HepG2 (cell line): ENCODE data around the gene NUP214. TPM values are rescaled to one million over a fixed set of nuclear protein-coding genes. Genes with fewer than 3 reads are reported as not detected.

ENCODE experiments used
- ATAC-seq: fragments of 200-7000 bp; cut with Tn5 transposase; 3 replicates; pipeline ENCODE4 v1.9.1; 2020; ENCODE audit warnings: mild to moderate bottlenecking, moderate library complexity
- BruUV-seq: library from RNA; stranded (reverse); fragments of 400-500 nt; replicated peaks from 2 replicates; lab custom pipeline; 2021; lab: Mats Ljungman, UMichigan
- CTCF ChIA-PET: fragments of 300-600 bp; formaldehyde crosslinking; extraction: SDS; loops from one replicate; lab custom pipeline; 2021; ENCODE audit warnings: low total read pairs, inconsistent platforms, low intra/inter-chr PET ratio; lab: Yijun Ruan, JAX
- POLR2A ChIA-PET: fragments of 350-600 bp; sonication (Branson Sonifier 250); formaldehyde crosslinking; loops from one replicate; lab custom pipeline; 2020; ENCODE audit warnings: antibody characterized with exemption, inconsistent platforms; lab: Yijun Ruan, JAX
- DNase-seq: peaks from one replicate; pipeline ENCODE4 v3.0.0-alpha.2; 2015; ENCODE audit warnings: low spot score
- FAIRE-seq: peaks from 3 replicates; lab custom pipeline; 2011; peaks lifted over from hg19 to GRCh38; lab: Jason Lieb, UNC
- H2AFZ ChIP-seq: one replicate; pipeline ENCODE4 v1.6.1; 2011; ENCODE audit warnings: low read length, inconsistent platforms
- H3K27ac ChIP-seq: fragments of 300-600 bp; 3 replicates; pipeline ENCODE4 v1.8.0; 2011; ENCODE audit warnings: mixed run types, mild to moderate bottlenecking, mixed read lengths, low read length, inconsistent platforms; ENCODE audit not compliant: insufficient read depth; ENCODE audit errors: extremely low read length
- H3K27me3 ChIP-seq, 2 experiments: fragments of 200-600 bp in 1 of 2; 2 replicates in 1 of 2; 3 replicates in 1 of 2; pipeline versions ENCODE4 v1.6.0 to v1.8.0; 2011; ENCODE audit warnings: low read length in 2 of 2, mild to moderate bottlenecking in 2 of 2, moderate library complexity in 2 of 2, inconsistent platforms in 1 of 2; ENCODE audit not compliant: insufficient read depth in 2 of 2, control insufficient read depth in 1 of 2
- H3K36me3 ChIP-seq, 2 experiments: fragments of 200-600 bp in 1 of 2; replicated peaks in 1 of 2; 2 replicates in 1 of 2; 3 replicates in 1 of 2; pipeline versions ENCODE4 v1.5.1 to v1.8.0; 2011; ENCODE audit warnings: low read length in 2 of 2, inconsistent platforms in 1 of 2; ENCODE audit not compliant: insufficient read depth in 2 of 2, control insufficient read depth in 1 of 2
- H3K4me1 ChIP-seq: 2 replicates; pipeline ENCODE4 v1.5.1; 2012; ENCODE audit warnings: low read length, inconsistent platforms; ENCODE audit not compliant: insufficient read depth
- H3K4me2 ChIP-seq: 2 replicates; pipeline ENCODE4 v1.6.0; 2011; ENCODE audit warnings: low read depth, low read length, inconsistent platforms
- H3K4me3 ChIP-seq, 3 experiments: fragments of 200-600 bp in 1 of 3; sonication (generic), shearing (Covaris generic) in 1 of 3; replicated peaks in 1 of 3; 2 replicates each; pipeline ENCODE4 v1.5.1; 2011 to 2016; ENCODE audit warnings: low read length in 3 of 3, inconsistent platforms in 2 of 3, low read depth in 2 of 3, mild to moderate bottlenecking in 2 of 3, control low read depth in 1 of 3, mixed read lengths in 1 of 3; ENCODE audit not compliant: insufficient read depth in 1 of 3
- H3K79me2 ChIP-seq: one replicate; pipeline ENCODE4 v1.6.1; 2011; ENCODE audit warnings: low read length, inconsistent platforms; ENCODE audit not compliant: insufficient read depth
- H3K9ac ChIP-seq: 2 replicates; pipeline ENCODE4 v1.6.0; 2011; ENCODE audit warnings: mild to moderate bottlenecking, low read depth, low read length, inconsistent platforms; ENCODE audit not compliant: insufficient read depth
- H3K9me3 ChIP-seq: 2 replicates; pipeline ENCODE4 v1.5.1; 2012; ENCODE audit warnings: mild to moderate bottlenecking, low read length
- H4K20me1 ChIP-seq: 2 replicates; pipeline ENCODE4 v1.6.0; 2011; ENCODE audit warnings: inconsistent platforms, mild to moderate bottlenecking, low read length, moderate library complexity; ENCODE audit not compliant: insufficient read depth
- GLI4 ChIP-seq: sonication (generic); formaldehyde crosslinking; IDR thresholded peaks from 2 replicates; pipeline ENCODE4 v1.5.1; 2020; ENCODE audit warnings: missing genetic modification reagents, mild to moderate bottlenecking, moderate library complexity, borderline replicate concordance
- GZF1 ChIP-seq: sonication (generic); formaldehyde crosslinking; IDR thresholded peaks from 2 replicates; pipeline ENCODE4 v1.5.1; 2020; ENCODE audit warnings: mild to moderate bottlenecking, missing genetic modification reagents
- KLF11 ChIP-seq: IDR thresholded peaks from 2 replicates; pipeline ENCODE4 v1.6.1; 2016; ENCODE audit warnings: missing compliant biosample characterization
- NFKBIZ ChIP-seq: IDR thresholded peaks from 2 replicates; pipeline ENCODE4 v1.6.1; 2018; ENCODE audit warnings: missing genetic modification reagents, missing compliant biosample characterization
- ZFP37 ChIP-seq: sonication (generic); formaldehyde crosslinking; IDR thresholded peaks from 2 replicates; pipeline ENCODE4 v1.4.0; 2020; ENCODE audit warnings: missing genetic modification reagents, borderline replicate concordance
- ZNF143 ChIP-seq: sonication (generic); formaldehyde crosslinking; IDR thresholded peaks from 2 replicates; pipeline ENCODE4 v1.4.0; 2020; ENCODE audit warnings: missing genetic modification reagents
- ZNF34 ChIP-seq: sonication (generic); formaldehyde crosslinking; IDR thresholded peaks from 2 replicates; pipeline ENCODE4 v1.4.0; 2020; ENCODE audit warnings: mild to moderate bottlenecking, missing genetic modification reagents, borderline replicate concordance
- ZNF790 ChIP-seq: sonication (generic); formaldehyde crosslinking; IDR thresholded peaks from 2 replicates; pipeline ENCODE4 v1.8.0; 2022; ENCODE audit warnings: missing genetic modification reagents, mild to moderate bottlenecking, borderline replicate concordance
- WGBS: methylation state at CpG from one replicate; pipeline ENCODE4 v1.1.6; 2017; ENCODE audit warnings: low lambda C conversion rate; 5-methylcytosine and 5-hydroxymethylcytosine counted together
- in situ Hi-C: cut with HindIII; loops from 2 replicates; pipeline ENCODE4 v1.10.0; 2017; ENCODE audit warnings: low pct_unique_long_range_greater_than_20kb; ENCODE audit not compliant: extremely low pct_ligation_motif_present
- intact Hi-C: fragments of 100-400 bp; cut with micrococcal nuclease; formaldehyde crosslinking; loops from one replicate; pipeline ENCODE4 v1.10.0; 2022; ENCODE audit not compliant: unreplicated experiment
- polyA plus RNA-seq, 8 experiments: library from polyadenylated mRNA; depleted of rRNA in 3 of 8; stranded (reverse) in 7 of 8; unstranded in 1 of 8; fragments of >200 nt; fragmentation: Illumina TruSeq in 4 of 8; extraction: Trizol in 4 of 8; gene quantifications; 2 replicates each; pipeline versions ENCODE4 v1.2.1 to v1.2.3, GENCODE V29; 2011 to 2016; ENCODE audit warnings: low read depth in 4 of 8, missing spikeins in 1 of 8, mixed read lengths in 1 of 8; ENCODE audit not compliant: insufficient read depth in 1 of 8
- total RNA-seq, 5 experiments: library from RNA; depleted of rRNA; stranded (reverse); fragments of >200 nt; fragmentation: Illumina TruSeq; extraction: Trizol; gene quantifications; 2 replicates each; pipeline ENCODE4 v1.2.3, GENCODE V29; 2016; ENCODE audit warnings: low read depth in 1 of 5
- TF ChIP-seq, protein P1 (sequence below): sonication (generic); formaldehyde crosslinking; IDR thresholded peaks from 2 replicates; pipeline ENCODE4 v1.5.0; 2020; ENCODE audit warnings: mild to moderate bottlenecking, missing genetic modification reagents

NUP214 gene
- total and polyA plus RNA-seq, 2 of the 13 experiments (the other 11 are each of a cell fraction or from before 2014, with no cell fraction given): 8.4 to 16.0 TPM

DNA sequence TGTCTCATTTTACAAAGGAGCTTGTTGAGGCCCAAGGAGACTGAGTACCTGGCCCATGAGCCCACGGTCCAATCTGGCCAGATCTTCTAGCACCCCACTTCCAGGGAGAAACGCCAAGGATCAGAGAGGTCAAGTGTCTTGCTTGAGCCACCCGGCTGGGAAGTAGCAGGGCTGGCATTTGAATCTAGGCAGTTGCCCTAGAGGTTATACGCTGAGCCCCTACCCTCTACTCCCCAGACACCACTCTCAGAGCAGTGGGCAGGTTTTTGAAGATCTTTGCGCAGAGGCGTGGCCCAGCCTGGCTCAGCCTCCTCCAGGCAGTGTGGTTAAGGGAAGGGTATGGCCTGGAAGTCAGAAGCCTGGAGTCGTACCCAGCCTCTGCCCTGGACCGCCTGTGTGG is 5.8 kb upstream of the NUP214 start:
- Histone ChIP-seq H4K20me1 (no peaks in the 10 kb centered on the region), H3K9ac (no peak overlapping the region), H3K27me3 (peaks cover 0 to 3% of the 10 kb centered on the region in 2 experiments; a peak in 1 of 5 replicates), H3K4me1 (peaks cover 35% of the 10 kb centered on the region), H2AFZ (no peak overlapping the region), H3K9me3 (no peaks in the 10 kb centered on the region), H3K4me3 (no peak overlapping the region), H3K4me2 (no peak overlapping the region), H3K79me2 (no peaks in the 10 kb centered on the region), H3K36me3 (peaks cover 1 to 5% of the 10 kb centered on the region in 2 experiments; a peak in 1 of 5 replicates), H3K27ac (no peak overlapping the region)
- FAIRE-seq (no peak), DNase-seq (no peak), ATAC-seq (no peak)
- in situ Hi-C loops: no loop called here
- ChIA-PET POLR2A (no interaction called here), CTCF (no interaction called here)
- BruUV-seq: no TSS peak
- WGBS: 73% methylated on average over 5 of the region's 8 CpGs
- intact Hi-C loops: no loop called here
- TF ChIP-seq GLI4 (no peak), KLF11 (CRISPR knock-in tag) (no peak), ZNF790 (no peak), GZF1 (CRISPR knock-in tag) (no peak), ZNF34 (CRISPR knock-in tag) (no peak), ZNF143 (no peak), ZFP37 (CRISPR knock-in tag) (no peak), NFKBIZ (CRISPR knock-in tag) (no peak)
- TF ChIP-seq, protein P1, sequence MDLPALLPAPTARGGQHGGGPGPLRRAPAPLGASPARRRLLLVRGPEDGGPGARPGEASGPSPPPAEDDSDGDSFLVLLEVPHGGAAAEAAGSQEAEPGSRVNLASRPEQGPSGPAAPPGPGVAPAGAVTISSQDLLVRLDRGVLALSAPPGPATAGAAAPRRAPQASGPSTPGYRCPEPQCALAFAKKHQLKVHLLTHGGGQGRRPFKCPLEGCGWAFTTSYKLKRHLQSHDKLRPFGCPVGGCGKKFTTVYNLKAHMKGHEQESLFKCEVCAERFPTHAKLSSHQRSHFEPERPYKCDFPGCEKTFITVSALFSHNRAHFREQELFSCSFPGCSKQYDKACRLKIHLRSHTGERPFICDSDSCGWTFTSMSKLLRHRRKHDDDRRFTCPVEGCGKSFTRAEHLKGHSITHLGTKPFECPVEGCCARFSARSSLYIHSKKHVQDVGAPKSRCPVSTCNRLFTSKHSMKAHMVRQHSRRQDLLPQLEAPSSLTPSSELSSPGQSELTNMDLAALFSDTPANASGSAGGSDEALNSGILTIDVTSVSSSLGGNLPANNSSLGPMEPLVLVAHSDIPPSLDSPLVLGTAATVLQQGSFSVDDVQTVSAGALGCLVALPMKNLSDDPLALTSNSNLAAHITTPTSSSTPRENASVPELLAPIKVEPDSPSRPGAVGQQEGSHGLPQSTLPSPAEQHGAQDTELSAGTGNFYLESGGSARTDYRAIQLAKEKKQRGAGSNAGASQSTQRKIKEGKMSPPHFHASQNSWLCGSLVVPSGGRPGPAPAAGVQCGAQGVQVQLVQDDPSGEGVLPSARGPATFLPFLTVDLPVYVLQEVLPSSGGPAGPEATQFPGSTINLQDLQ (CRISPR knock-in tag): no peak
